Neuron (in vitro differentiated cells): ENCODE results near the gene PNPLA7.

Experiments used
- H2AFZ ChIP-seq: one replicate; pipeline ENCODE4 v1.6.1; 2013; ENCODE audit warnings: low read depth, mild to moderate bottlenecking, inconsistent platforms, low read length, moderate library complexity
- H3K27me3 ChIP-seq: one replicate; pipeline ENCODE4 v1.6.1; 2013; ENCODE audit warnings: low read length; ENCODE audit not compliant: insufficient read depth
- H3K36me3 ChIP-seq: one replicate; pipeline ENCODE4 v1.6.1; 2013; ENCODE audit warnings: low read length; ENCODE audit not compliant: insufficient read depth
- H3K4me1 ChIP-seq: one replicate; pipeline ENCODE4 v1.6.1; 2013; ENCODE audit warnings: low read length; ENCODE audit not compliant: insufficient read depth
- H3K4me3 ChIP-seq: 2 replicates; pipeline ENCODE4 v1.5.1; 2013; ENCODE audit warnings: mild to moderate bottlenecking, low read length, moderate library complexity
- H3K9me3 ChIP-seq: one replicate; pipeline ENCODE4 v1.6.1; 2013; ENCODE audit warnings: low read length

Gene PNPLA7

GRCh38 chr9:137487454-137488326 is 62.5 kb downstream of the PNPLA7 start:
- no peaks in the 10 kb centered on the region for H3K9me3 ChIP-seq
- no peak overlapping the region for H2AFZ ChIP-seq

GRCh38 chr9:137486545-137487453 is 63.4 kb downstream of the PNPLA7 start:
- Histone ChIP-seq H3K27me3 (peaks cover 3% of the 10 kb centered on the region), H3K36me3 (no peaks in the 10 kb centered on the region), H3K4me1 (no peaks in the 10 kb centered on the region), H3K9me3 (no peaks in the 10 kb centered on the region), H2AFZ (no peak overlapping the region), H3K4me3 (no peak overlapping the region)

More at GRCh38 chr9:137487454-137488326, 62.5 kb downstream of the PNPLA7 start:
- Histone ChIP-seq H3K4me1 (no peaks in the 10 kb centered on the region), H3K4me3 (no peak overlapping the region), H3K27me3 (peaks cover 3% of the 10 kb centered on the region), H3K36me3 (no peaks in the 10 kb centered on the region)

GRCh38 chr9:137486141-137486490 is 64.1 kb downstream of the PNPLA7 start:
- no peaks in the 10 kb centered on the region for H3K9me3 ChIP-seq
- H3K36me3 ChIP-seq, result no peaks in the 10 kb centered on the region
- H3K4me3 ChIP-seq, result no peak overlapping the region
- H3K27me3 ChIP-seq, result peaks cover 3% of the 10 kb centered on the region
- H2AFZ ChIP-seq, result no peak overlapping the region
- H3K4me1 ChIP-seq, result no peaks in the 10 kb centered on the region

GRCh38 chr9:137485343-137486140 is 64.7 kb downstream of the PNPLA7 start:
- Histone ChIP-seq H3K4me1 (no peaks in the 10 kb centered on the region), H2AFZ (no peak overlapping the region), H3K9me3 (no peaks in the 10 kb centered on the region), H3K4me3 (no peak overlapping the region), H3K36me3 (no peaks in the 10 kb centered on the region), H3K27me3 (peaks cover 5% of the 10 kb centered on the region)

GRCh38 chr9:137484551-137485315 is 65.5 kb downstream of the PNPLA7 start:
- no peak overlapping the region for H3K4me3 ChIP-seq
- H3K27me3 ChIP-seq, result peaks cover 6% of the 10 kb centered on the region
- no peak overlapping the region for H2AFZ ChIP-seq
- H3K9me3 ChIP-seq, result no peaks in the 10 kb centered on the region
- no peaks in the 10 kb centered on the region for H3K4me1 ChIP-seq
- H3K36me3 ChIP-seq, result no peaks in the 10 kb centered on the region

- Histone ChIP-seq H3K4me1 (peaks cover 6% of the 10 kb centered on the region), H3K36me3 (no peaks in the 10 kb centered on the region), H3K4me3 (no peak overlapping the region), H3K27me3 (peaks cover 6% of the 10 kb centered on the region), H2AFZ (no peak overlapping the region), H3K9me3 (no peaks in the 10 kb centered on the region)
Measured at GRCh38 chr9:137482094-137482781, 68.0 kb downstream of the PNPLA7 start.

- Histone ChIP-seq H3K4me1 (peaks cover 6% of the 10 kb centered on the region), H3K4me3 (no peak overlapping the region), H3K27me3 (peaks cover 6% of the 10 kb centered on the region), H3K9me3 (peaks cover 4% of the 10 kb centered on the region), H2AFZ (no peak overlapping the region), H3K36me3 (no peaks in the 10 kb centered on the region)
Measured at GRCh38 chr9:137480686-137481683, 69.2 kb downstream of the PNPLA7 start.

GRCh38 chr9:137479892-137480685 is 70.1 kb downstream of the PNPLA7 start:
- Histone ChIP-seq H2AFZ (no peak overlapping the region), H3K27me3 (peaks cover 3% of the 10 kb centered on the region), H3K4me1 (peaks cover 6% of the 10 kb centered on the region), H3K4me3 (no peak overlapping the region), H3K36me3 (no peaks in the 10 kb centered on the region), H3K9me3 (peaks cover 4% of the 10 kb centered on the region)

GRCh38 chr9:137478962-137479861 is 71.0 kb downstream of the PNPLA7 start:
- H3K4me3 ChIP-seq, result no peak overlapping the region
- peaks cover 6% of the 10 kb centered on the region for H3K4me1 ChIP-seq
- H3K36me3 ChIP-seq, result no peaks in the 10 kb centered on the region
- H2AFZ ChIP-seq, result no peak overlapping the region
- H3K27me3 ChIP-seq, result peaks cover 3% of the 10 kb centered on the region
- peaks cover 4% of the 10 kb centered on the region for H3K9me3 ChIP-seq

GRCh38 chr9:137478613-137478961 is 71.6 kb downstream of the PNPLA7 start:
- Histone ChIP-seq H3K4me1 (peaks cover 6% of the 10 kb centered on the region), H3K36me3 (no peaks in the 10 kb centered on the region), H3K9me3 (peaks cover 4% of the 10 kb centered on the region), H3K4me3 (no peak overlapping the region), H2AFZ (no peak overlapping the region), H3K27me3 (peaks cover 3% of the 10 kb centered on the region)
